Measurements from ENCODE around the gene PAFAH2.

The PAFAH2 gene

GRCh38 chr1:26012864-26013263 is 15.0 kb upstream of the PAFAH2 start:
- TF ChIP-seq, protein P1, sequence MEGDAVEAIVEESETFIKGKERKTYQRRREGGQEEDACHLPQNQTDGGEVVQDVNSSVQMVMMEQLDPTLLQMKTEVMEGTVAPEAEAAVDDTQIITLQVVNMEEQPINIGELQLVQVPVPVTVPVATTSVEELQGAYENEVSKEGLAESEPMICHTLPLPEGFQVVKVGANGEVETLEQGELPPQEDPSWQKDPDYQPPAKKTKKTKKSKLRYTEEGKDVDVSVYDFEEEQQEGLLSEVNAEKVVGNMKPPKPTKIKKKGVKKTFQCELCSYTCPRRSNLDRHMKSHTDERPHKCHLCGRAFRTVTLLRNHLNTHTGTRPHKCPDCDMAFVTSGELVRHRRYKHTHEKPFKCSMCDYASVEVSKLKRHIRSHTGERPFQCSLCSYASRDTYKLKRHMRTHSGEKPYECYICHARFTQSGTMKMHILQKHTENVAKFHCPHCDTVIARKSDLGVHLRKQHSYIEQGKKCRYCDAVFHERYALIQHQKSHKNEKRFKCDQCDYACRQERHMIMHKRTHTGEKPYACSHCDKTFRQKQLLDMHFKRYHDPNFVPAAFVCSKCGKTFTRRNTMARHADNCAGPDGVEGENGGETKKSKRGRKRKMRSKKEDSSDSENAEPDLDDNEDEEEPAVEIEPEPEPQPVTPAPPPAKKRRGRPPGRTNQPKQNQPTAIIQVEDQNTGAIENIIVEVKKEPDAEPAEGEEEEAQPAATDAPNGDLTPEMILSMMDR (IDR thresholded peaks at IDR 0.05; ENCODE audit: insufficient read depth, low read depth, low read length, missing control alignments): no peak
- no peak for DNase-seq (ENCODE audit: low read depth)
- H3K4me3 ChIP-seq (ENCODE audit: low read depth, low read length): no peak overlapping the region

GRCh38 chr1:26010825-26011224 is 13.0 kb upstream of the PAFAH2 start:
- no peak for DNase-seq (ENCODE audit: low read depth)
- TF ChIP-seq, protein P1 (IDR thresholded peaks at IDR 0.05; ENCODE audit: insufficient read depth, low read depth, low read length, missing control alignments): no peak
- no peak overlapping the region for H3K4me3 ChIP-seq (ENCODE audit: low read depth, low read length)

GRCh38 chr1:26009796-26010447 is 12.1 kb upstream of the PAFAH2 start:
- no peak overlapping the region for H3K4me3 ChIP-seq (ENCODE audit: low read depth, low read length)
- TF ChIP-seq, protein P1 (IDR thresholded peaks at IDR 0.05; ENCODE audit: insufficient read depth, low read depth, low read length, missing control alignments): peak; percentile 12
- peak; percentile 51 for DNase-seq (ENCODE audit: low read depth)

DNA sequence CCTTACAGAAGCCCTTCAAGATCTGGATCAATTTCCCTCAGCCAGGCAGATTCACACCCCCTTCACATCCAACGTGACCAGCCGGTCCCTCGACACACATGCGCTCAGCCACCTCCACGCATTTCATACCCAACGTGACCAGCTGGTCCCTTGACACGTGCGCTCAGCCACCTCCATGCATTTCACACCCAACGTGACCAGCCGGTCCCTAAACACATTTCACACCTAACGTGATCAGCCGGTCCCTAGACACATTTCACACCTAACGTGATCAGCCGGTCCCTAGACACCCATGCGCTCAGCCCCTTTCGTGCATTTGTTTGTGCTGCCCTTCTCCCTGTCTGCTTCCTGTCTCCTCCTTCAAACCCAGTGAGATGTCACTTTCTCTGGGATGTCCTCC is 8.8 kb upstream of the PAFAH2 start:
- TF ChIP-seq, protein P1 (IDR thresholded peaks at IDR 0.05; ENCODE audit: insufficient read depth, low read depth, low read length, missing control alignments): no peak
- H3K4me3 ChIP-seq (ENCODE audit: low read depth, low read length): no peak overlapping the region
- DNase-seq (ENCODE audit: low read depth): no peak

DNA sequence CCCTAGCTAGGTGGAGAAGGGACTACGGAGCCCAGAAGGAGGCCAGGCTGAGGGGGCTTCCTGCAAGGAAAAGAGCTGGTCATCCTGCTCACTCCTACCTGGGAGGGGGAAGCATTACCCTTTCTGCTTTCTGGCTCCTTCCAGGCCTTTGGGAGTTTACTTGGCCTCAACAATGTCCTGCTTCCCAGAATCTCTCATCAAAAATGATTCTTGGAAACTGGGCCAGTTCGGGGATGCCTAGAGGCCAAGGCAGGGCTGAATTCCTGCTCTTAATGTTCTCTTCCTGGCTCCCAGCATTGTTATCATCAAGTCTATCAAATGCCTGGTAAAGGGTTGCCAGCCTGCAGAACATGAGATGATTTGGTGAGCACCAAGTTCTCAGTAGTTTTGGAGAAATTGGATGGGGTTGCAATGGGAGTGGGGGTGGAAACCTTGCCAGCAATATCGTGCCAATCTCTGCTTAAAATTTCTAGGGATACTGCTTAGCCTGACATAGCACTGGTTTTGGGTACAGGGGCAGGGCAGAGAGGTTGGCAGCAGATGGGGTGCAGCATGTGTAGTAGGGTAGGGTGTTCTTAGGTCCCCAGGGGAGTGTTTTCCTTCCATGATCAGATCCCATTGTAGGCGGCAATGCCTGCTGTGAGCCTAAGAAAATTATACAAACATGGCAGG is 7.7 kb upstream of the PAFAH2 start:
- TF ChIP-seq, protein P1 (IDR thresholded peaks at IDR 0.05; ENCODE audit: insufficient read depth, low read depth, low read length, missing control alignments): no peak
- no peak overlapping the region for H3K4me3 ChIP-seq (ENCODE audit: low read depth, low read length)
- DNase-seq (ENCODE audit: low read depth): no peak

GRCh38 chr1:26003756-26004155 is 5.9 kb upstream of the PAFAH2 start:
- no peak for DNase-seq (ENCODE audit: low read depth)
- no peak overlapping the region for H3K4me3 ChIP-seq (ENCODE audit: low read depth, low read length)
- TF ChIP-seq, protein P1 (IDR thresholded peaks at IDR 0.05; ENCODE audit: insufficient read depth, low read depth, low read length, missing control alignments): no peak

Measured in GM12865 (cell line).